H9 (cell line): Measurements from ENCODE around the gene RPS10. TPM values are rescaled to one million over a fixed set of nuclear protein-coding genes. Genes with fewer than 3 reads are reported as not detected.

Experiments
- DNase-seq: peaks from one replicate; pipeline ENCODE4 v3.0.0-alpha.2; 2017
- H2AFZ ChIP-seq: one replicate; pipeline ENCODE4 v1.6.1; 2013; ENCODE audit warnings: mild to moderate bottlenecking, low read length, control low read depth, moderate library complexity
- H2AK5ac ChIP-seq: 2 replicates; pipeline ENCODE4 v1.6.1; 2013; ENCODE audit warnings: low read length, control low read depth, mixed read lengths; ENCODE audit not compliant: insufficient read length
- H2BK120ac ChIP-seq: one replicate; pipeline ENCODE4 v1.6.1; 2013; ENCODE audit warnings: low read depth, mild to moderate bottlenecking, low read length, control low read depth, inconsistent platforms; ENCODE audit not compliant: poor library complexity, severe bottlenecking
- H2BK12ac ChIP-seq: 2 replicates; pipeline ENCODE4 v1.6.1; 2013; ENCODE audit warnings: low read length, control low read depth, mixed read lengths, low read depth; ENCODE audit not compliant: insufficient read length
- H2BK15ac ChIP-seq: 2 replicates; pipeline ENCODE4 v1.6.1; 2013; ENCODE audit warnings: low read depth, low read length, control low read depth
- H2BK20ac ChIP-seq: one replicate; pipeline ENCODE4 v1.6.1; 2013; ENCODE audit warnings: low read depth, mild to moderate bottlenecking, low read length, control low read depth, inconsistent platforms; ENCODE audit not compliant: poor library complexity, severe bottlenecking
- H2BK5ac ChIP-seq: 2 replicates; pipeline ENCODE4 v1.6.1; 2013; ENCODE audit warnings: low read length, control low read depth, mixed read lengths; ENCODE audit not compliant: insufficient read length
- H3K14ac ChIP-seq: 2 replicates; pipeline ENCODE4 v1.6.1; 2013; ENCODE audit warnings: low read length, control low read depth; ENCODE audit not compliant: insufficient read depth
- H3K18ac ChIP-seq: 2 replicates; pipeline ENCODE4 v1.6.1; 2013; ENCODE audit warnings: low read depth, mild to moderate bottlenecking, mixed read lengths, low read length, control low read depth; ENCODE audit not compliant: insufficient read length
- H3K23ac ChIP-seq: 2 replicates; pipeline ENCODE4 v1.6.1; 2013; ENCODE audit warnings: low read length, control low read depth, mixed read lengths, low read depth; ENCODE audit not compliant: insufficient read length
- H3K23me2 ChIP-seq: 2 replicates; pipeline ENCODE4 v1.6.1; 2013; ENCODE audit warnings: low read depth, mild to moderate bottlenecking, mixed read lengths, low read length, control low read depth; ENCODE audit not compliant: insufficient read length, poor library complexity, severe bottlenecking
- H3K27ac ChIP-seq: 2 replicates; pipeline ENCODE4 v1.5.1; 2013; ENCODE audit warnings: low read length, control low read depth, mixed read lengths, low read depth; ENCODE audit not compliant: insufficient read length
- H3K27me3 ChIP-seq: 2 replicates; pipeline ENCODE4 v1.6.1; 2013; ENCODE audit warnings: low read length, control low read depth, inconsistent platforms; ENCODE audit not compliant: insufficient read depth
- H3K4ac ChIP-seq: 2 replicates; pipeline ENCODE4 v1.6.1; 2013; ENCODE audit warnings: low read depth, mild to moderate bottlenecking, control low read depth, inconsistent platforms, low read length, moderate library complexity
- H3K4me1 ChIP-seq: 2 replicates; pipeline ENCODE4 v1.6.1; 2013; ENCODE audit warnings: low read length, control low read depth, inconsistent platforms; ENCODE audit not compliant: insufficient read depth
- H3K4me2 ChIP-seq: 2 replicates; pipeline ENCODE4 v1.6.1; 2013; ENCODE audit warnings: low read length, control low read depth, mixed read lengths; ENCODE audit not compliant: insufficient read length, insufficient read depth
- H3K56ac ChIP-seq: 2 replicates; pipeline ENCODE4 v1.6.1; 2013; ENCODE audit warnings: low read depth, mild to moderate bottlenecking, mixed read lengths, low read length, control low read depth; ENCODE audit not compliant: insufficient read length
- H3K79me1 ChIP-seq: 2 replicates; pipeline ENCODE4 v1.6.1; 2013; ENCODE audit warnings: low read depth, mild to moderate bottlenecking, moderate library complexity, low read length, control low read depth, inconsistent platforms; ENCODE audit not compliant: insufficient read depth, poor library complexity, severe bottlenecking
- H3K79me2 ChIP-seq: 2 replicates; pipeline ENCODE4 v1.6.1; 2013; ENCODE audit warnings: low read length, control low read depth, inconsistent platforms; ENCODE audit not compliant: insufficient read depth
- H3K9ac ChIP-seq: 2 replicates; pipeline ENCODE4 v1.6.1; 2013; ENCODE audit warnings: low read length, control low read depth, mixed read lengths; ENCODE audit not compliant: insufficient read length; ENCODE audit errors: extremely low read depth
- H3K9me3 ChIP-seq: one replicate; pipeline ENCODE4 v1.6.1; 2013; ENCODE audit warnings: low read depth, low read length, inconsistent platforms; ENCODE audit not compliant: control insufficient read depth
- H3T11ph ChIP-seq: one replicate; pipeline ENCODE4 v1.6.1; 2013; ENCODE audit warnings: mild to moderate bottlenecking, low read length, control low read depth, inconsistent platforms
- H4K20me1 ChIP-seq: one replicate; pipeline ENCODE4 v1.6.1; 2013; ENCODE audit not compliant: control insufficient read depth, insufficient read length, insufficient read depth
- H4K5ac ChIP-seq: 2 replicates; pipeline ENCODE4 v1.6.1; 2013; ENCODE audit warnings: low read depth, mild to moderate bottlenecking, mixed read lengths, low read length, control low read depth; ENCODE audit not compliant: insufficient read length
- H4K8ac ChIP-seq: replicated peaks from 2 replicates; pipeline ENCODE4 v1.6.1; 2013; ENCODE audit warnings: low read length, control low read depth, mixed read lengths, low read depth; ENCODE audit not compliant: insufficient read length
- H4K91ac ChIP-seq: 2 replicates; pipeline ENCODE4 v1.6.1; 2013; ENCODE audit warnings: low read depth, mild to moderate bottlenecking, moderate library complexity, mixed read lengths, low read length, control low read depth; ENCODE audit not compliant: insufficient read length
- H3K27ac Mint-ChIP-seq, 3 experiments: 2 replicates in 2 of 3; 3 replicates in 1 of 3; pipeline ENCODE4 v1.8.0; 2020 to 2021; ENCODE audit warnings: mixed read lengths in 3 of 3, mild to moderate bottlenecking in 1 of 3, moderate library complexity in 1 of 3
- H3K27me3 Mint-ChIP-seq: 2 replicates; pipeline ENCODE4 v1.8.0; 2021; ENCODE audit warnings: low read depth, mild to moderate bottlenecking, moderate library complexity, mixed read lengths
- H3K36me3 Mint-ChIP-seq, 3 experiments: 2 replicates in 2 of 3; 3 replicates in 1 of 3; pipeline ENCODE4 v1.8.0; 2020 to 2021; ENCODE audit warnings: low read depth in 3 of 3, mixed read lengths in 3 of 3; ENCODE audit not compliant: insufficient read depth in 1 of 3
- H3K4me1 Mint-ChIP-seq, 2 experiments: 2 replicates each; pipeline ENCODE4 v1.8.0; 2020; ENCODE audit warnings: mixed read lengths in 2 of 2
- H3K4me3 Mint-ChIP-seq, 2 experiments: 2 replicates in 1 of 2; 3 replicates in 1 of 2; pipeline ENCODE4 v1.8.0; 2020 to 2021; ENCODE audit warnings: mild to moderate bottlenecking in 2 of 2, mixed read lengths in 2 of 2, moderate library complexity in 1 of 2
- H3K9me3 Mint-ChIP-seq, 2 experiments: 2 replicates in 1 of 2; 3 replicates in 1 of 2; pipeline ENCODE4 v1.8.0; 2020; ENCODE audit warnings: mild to moderate bottlenecking in 2 of 2, mixed read lengths in 2 of 2, moderate library complexity in 1 of 2
- CTCF ChIP-seq: fragments of 200-600 bp; sonication (generic); conservative IDR thresholded peaks from 3 replicates; pipeline ENCODE4 v1.8.0; 2021; ENCODE audit warnings: antibody characterized with exemption, mild to moderate bottlenecking
- WGBS: extraction: QIAGEN DNeasy Blood & Tissue Kit; methylation state at CpG from one replicate; pipeline ENCODE4 v1.1.7; 2013; ENCODE audit warnings: missing lambda C conversion rate, low lambda C conversion rate, mixed read lengths; ENCODE audit not compliant: insufficient read length; ENCODE audit errors: extremely low coverage; 5-methylcytosine and 5-hydroxymethylcytosine counted together
- total RNA-seq: library from RNA; stranded (reverse); gene quantifications from 2 replicates; pipeline ENCODE4 v1.2.1, GENCODE V29; 2021

RPS10 gene
- total RNA-seq, 1 experiment from 2014 or later, result 2,330 TPM

DNA sequence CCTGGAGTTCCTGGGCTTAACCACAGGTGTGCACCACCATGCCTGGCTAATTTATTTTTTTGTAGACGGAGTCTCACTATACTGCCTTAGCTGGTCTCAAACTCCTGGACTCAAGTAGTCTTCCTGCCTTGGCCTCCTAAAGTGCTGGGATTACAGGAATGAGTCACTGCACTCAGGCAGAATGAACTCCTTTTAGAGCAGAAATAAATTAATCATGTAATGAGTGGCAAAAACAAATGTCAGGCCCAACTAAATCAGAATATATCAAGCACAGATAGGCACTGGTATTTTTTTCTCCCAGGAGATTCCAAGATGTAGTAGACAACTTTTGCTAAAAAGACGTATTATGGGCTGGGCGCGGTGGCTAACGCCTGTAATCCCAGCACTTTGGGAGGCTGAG lies 2.6 kb downstream of the RPS10 start:
- Histone ChIP-seq H3K56ac (no peak overlapping the region), H2AK5ac (no peak overlapping the region), H3K18ac (no peak overlapping the region), H3T11ph (no peak overlapping the region), H2BK5ac (no peak overlapping the region), H3K23ac (no peak overlapping the region), H2AFZ (no peak overlapping the region), H4K8ac (no peak overlapping the region), H3K14ac (no peak overlapping the region), H2BK120ac (no peak overlapping the region), H3K9me3 (no peaks in the 10 kb centered on the region), H3K27me3 (no peaks in the 10 kb centered on the region), H3K27ac (no peak overlapping the region), H3K9ac (no peak overlapping the region), H3K4me2 (no peak overlapping the region), H3K4ac (no peak overlapping the region), H3K79me2 (peaks cover 9% of the 10 kb centered on the region; the same call in 1 of the 2 replicates), H3K79me1 (peaks cover 6% of the 10 kb centered on the region), H2BK20ac (no peak overlapping the region), H4K91ac (no peak overlapping the region), H3K23me2 (peaks cover 5% of the 10 kb centered on the region), H4K20me1 (no peaks in the 10 kb centered on the region), H3K4me1 (no peaks in the 10 kb centered on the region), H2BK15ac (no peak overlapping the region), H2BK12ac (no peak overlapping the region), H4K5ac (no peak overlapping the region)
- DNase-seq, result no peak
- peaks cover 58 to 75% (median 73%) of the 10 kb centered on the region in 3 experiments for H3K36me3 Mint-ChIP-seq
- H3K27ac Mint-ChIP-seq, result peak overlapping the region in 2 of 3 experiments; percentile 88 to 93; a peak in 5 of 7 replicates
- H3K4me3 Mint-ChIP-seq, result peak overlapping the region; percentile 99; a peak in 4 of 5 replicates
- no CpG with 5 or more reads among the region's 5 CpGs for WGBS
- no peak for TF ChIP-seq CTCF
- H3K4me1 Mint-ChIP-seq, result peaks cover 20 to 21% of the 10 kb centered on the region in 2 experiments
- no peaks in the 10 kb centered on the region for H3K27me3 Mint-ChIP-seq
- no peaks in the 10 kb centered on the region; a peak in 1 of 5 replicates for H3K9me3 Mint-ChIP-seq
